Pancreas (tissue), 10 donors: ENCODE data around the gene C2CD4C. TPM values are rescaled to one million over a fixed set of nuclear protein-coding genes. Genes with fewer than 3 reads are reported as not detected.
"Not testable (repeated sequence)": the region's sequence is repeated elsewhere in the genome, so short reads cannot be mapped to it uniquely, and the experiment has no call there.

Experiments
- ATAC-seq, 4 donors: fragments of 200-7000 bp; cut with Tn5 transposase; one replicate each; pipeline versions ENCODE4 v1.8.0 to v1.9.1; 2020; ENCODE audit warnings: mild to moderate bottlenecking in 4 of 4, moderate library complexity in 4 of 4
- DNase-seq, 6 donors: peaks; one replicate each; pipeline ENCODE4 v3.0.0-alpha.2; 2020
- FAIRE-seq: peaks from 2 replicates; lab custom pipeline; 2012; peaks lifted over from hg19 to GRCh38; lab: Jason Lieb, UNC
- H3K27ac ChIP-seq, 4 donors: fragments of 200-600 bp; sonication (generic); 1 replicate in 3 of 4; 2 replicates in 1 of 4; pipeline versions ENCODE4 v1.5.0 to v1.8.0; 2020
- H3K27me3 ChIP-seq, 4 donors: fragments of 200-600 bp; one replicate each; pipeline ENCODE4 v1.8.0; 2021
- H3K36me3 ChIP-seq, 3 donors: fragments of 200-600 bp; sonication (generic) in 1 of 3; one replicate each; pipeline versions ENCODE4 v1.5.0 to v1.8.0; 2020 to 2021
- H3K4me1 ChIP-seq, 3 donors: fragments of 200-600 bp; one replicate each; pipeline ENCODE4 v1.8.0; 2021
- H3K4me3 ChIP-seq, 4 donors: fragments of 200-600 bp; sonication (generic) in 2 of 4; one replicate each; pipeline versions ENCODE4 v1.5.0 to v1.8.0; 2020 to 2021
- H3K9me3 ChIP-seq, 4 donors: fragments of 200-600 bp; one replicate each; pipeline ENCODE4 v1.8.0; 2021
- WGBS, 2 donors: extraction: QIAGEN DNeasy Blood & Tissue Kit; methylation state at CpG; one replicate each; pipeline ENCODE4 v1.1.7; 2013; 5-methylcytosine and 5-hydroxymethylcytosine counted together
- intact Hi-C, 3 donors: fragments of 100-400 bp; cut with DNase I; formaldehyde crosslinking; loops; one replicate each; pipeline versions ENCODE4 v1.11.1 to v1.14.2; 2022
- polyA plus RNA-seq, 2 donors: library from polyadenylated mRNA; stranded (reverse); fragments of 200-250 nt; gene quantifications; one replicate each; pipeline ENCODE4 v1.2.3, GENCODE V29; 2013
- total RNA-seq, 6 donors: library from RNA; stranded (reverse); fragmentation: NEBNext Ultra II Directional in 4 of 6; extraction: Animal tissue kit (Norgen Biotek cat#: 25700) in 4 of 6; gene quantifications; one replicate each; pipeline versions ENCODE4 v1.2.1 to v1.2.4, GENCODE V29; 2021 to 2023
- TF ChIP-seq, protein P1 (sequence below), 4 donors: fragments of 200-600 bp; sonication (generic) in 3 of 4; IDR thresholded peaks; one replicate each; pipeline versions ENCODE4 v1.5.0 to v1.8.0; 2021; ENCODE audit warnings: antibody characterized with exemption in 4 of 4
- donor health status: healthy with polysubstance abuse.
- donor health status: DM: no; HTN: no; CAD: no; lungs with moderate emphysema.
- donor health status: DM: no; HTN: no; CAD: no.
- donor health status: control.
- donor health status: control.
- donor health status: Bipolar disorder and iron deficiency.
- donor health status: DM: yes; HTN: yes; CAD: no.
- donor health status: DM: no; HTN: no; CAD: no.
- donor health status: DM: no; HTN: no; CAD: no.
- donor health status: DM: yes; HTN: yes; CAD: no.

Gene C2CD4C
- total and polyA plus RNA-seq, 8 donors: 0.16 to 2.1 (median 0.90) TPM

DNA sequence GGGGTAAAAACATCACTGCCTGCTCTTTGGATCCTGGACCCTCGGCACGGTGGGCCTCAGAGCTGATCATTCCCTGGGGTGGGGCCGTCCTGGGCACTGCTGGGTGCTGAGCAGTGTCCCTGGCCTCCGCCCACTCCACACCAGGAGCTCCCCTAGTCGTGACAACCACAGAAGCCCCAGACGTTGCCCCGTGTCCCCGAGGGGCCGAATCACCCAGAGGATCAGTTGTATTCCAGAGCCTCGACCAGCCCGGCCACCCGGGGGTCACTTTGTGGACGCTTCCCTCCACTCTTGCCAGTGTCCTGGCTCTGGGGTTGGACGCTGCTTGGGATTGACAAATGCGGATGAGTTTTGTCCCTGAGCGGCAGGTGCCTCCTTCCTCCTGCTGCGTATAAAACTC, 10.2 kb downstream of the C2CD4C start:
- no peak overlapping the region for H3K4me3 ChIP-seq
- H3K9me3 ChIP-seq: no peaks in the 10 kb centered on the region
- no peak for ATAC-seq
- DNase-seq: peak in 1 of 6 donors; percentile 4
- intact Hi-C loops: no loop called here
- 54 to 70% methylated on average over 17 of the region's 17 CpGs for WGBS, 2 donors
- H3K36me3 ChIP-seq: no peaks in the 10 kb centered on the region
- no peak for FAIRE-seq
- no peaks in the 10 kb centered on the region for H3K4me1 ChIP-seq
- TF ChIP-seq, protein P1, sequence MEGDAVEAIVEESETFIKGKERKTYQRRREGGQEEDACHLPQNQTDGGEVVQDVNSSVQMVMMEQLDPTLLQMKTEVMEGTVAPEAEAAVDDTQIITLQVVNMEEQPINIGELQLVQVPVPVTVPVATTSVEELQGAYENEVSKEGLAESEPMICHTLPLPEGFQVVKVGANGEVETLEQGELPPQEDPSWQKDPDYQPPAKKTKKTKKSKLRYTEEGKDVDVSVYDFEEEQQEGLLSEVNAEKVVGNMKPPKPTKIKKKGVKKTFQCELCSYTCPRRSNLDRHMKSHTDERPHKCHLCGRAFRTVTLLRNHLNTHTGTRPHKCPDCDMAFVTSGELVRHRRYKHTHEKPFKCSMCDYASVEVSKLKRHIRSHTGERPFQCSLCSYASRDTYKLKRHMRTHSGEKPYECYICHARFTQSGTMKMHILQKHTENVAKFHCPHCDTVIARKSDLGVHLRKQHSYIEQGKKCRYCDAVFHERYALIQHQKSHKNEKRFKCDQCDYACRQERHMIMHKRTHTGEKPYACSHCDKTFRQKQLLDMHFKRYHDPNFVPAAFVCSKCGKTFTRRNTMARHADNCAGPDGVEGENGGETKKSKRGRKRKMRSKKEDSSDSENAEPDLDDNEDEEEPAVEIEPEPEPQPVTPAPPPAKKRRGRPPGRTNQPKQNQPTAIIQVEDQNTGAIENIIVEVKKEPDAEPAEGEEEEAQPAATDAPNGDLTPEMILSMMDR (IDR thresholded peaks at IDR 0.05): no peak
- no peak overlapping the region for H3K27ac ChIP-seq
- H3K27me3 ChIP-seq: no peaks in the 10 kb centered on the region

DNA sequence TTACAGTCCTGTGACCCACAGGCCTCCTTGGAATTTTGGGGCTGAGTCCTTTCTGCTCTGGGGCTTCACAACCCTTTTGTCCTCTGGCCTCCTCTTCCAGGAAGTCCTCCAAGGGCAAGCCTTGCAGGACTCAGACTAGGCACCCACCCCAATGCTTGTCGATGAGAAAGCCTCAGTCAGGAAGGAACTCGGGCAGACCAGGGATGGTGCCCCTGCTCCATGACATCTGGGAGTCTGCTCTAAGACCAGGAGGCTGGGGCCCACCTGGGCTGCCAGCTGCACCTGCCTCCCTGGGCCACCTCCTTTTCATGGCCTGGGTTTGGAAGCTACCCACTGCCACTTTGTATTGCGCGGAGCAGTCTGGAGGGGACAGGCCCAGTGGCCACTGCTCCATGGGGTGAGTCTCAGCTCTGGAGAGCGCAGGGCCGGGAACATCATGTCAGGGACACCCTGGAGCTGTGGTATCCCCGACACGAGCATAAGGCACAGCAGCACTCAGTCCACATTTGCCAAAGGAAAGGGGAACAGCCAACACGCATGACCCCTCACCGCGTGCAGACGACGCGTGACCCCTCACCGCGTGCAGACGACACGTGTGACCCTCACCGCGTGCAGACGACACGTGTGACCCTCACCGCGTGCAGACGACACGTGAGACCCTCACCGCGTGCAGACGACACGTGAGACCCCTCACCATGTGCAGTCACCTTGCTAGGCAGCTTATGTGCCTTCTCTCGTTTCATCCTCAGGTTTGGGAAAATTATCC, 10.8 kb downstream of the C2CD4C start:
- Histone ChIP-seq H3K27ac (no peak overlapping the region), H3K4me1 (no peaks in the 10 kb centered on the region), H3K36me3 (no peaks in the 10 kb centered on the region), H3K27me3 (no peaks in the 10 kb centered on the region), H3K4me3 (no peak overlapping the region), H3K9me3 (no peaks in the 10 kb centered on the region)
- FAIRE-seq: no peak
- intact Hi-C loops: no loop called here
- TF ChIP-seq, protein P1 (IDR thresholded peaks at IDR 0.05): no peak
- 76 to 85% methylated on average over 31 of the region's 31 CpGs for WGBS, 2 donors
- ATAC-seq: no peak
- peak in 1 of 6 donors; percentile 5 for DNase-seq

DNA sequence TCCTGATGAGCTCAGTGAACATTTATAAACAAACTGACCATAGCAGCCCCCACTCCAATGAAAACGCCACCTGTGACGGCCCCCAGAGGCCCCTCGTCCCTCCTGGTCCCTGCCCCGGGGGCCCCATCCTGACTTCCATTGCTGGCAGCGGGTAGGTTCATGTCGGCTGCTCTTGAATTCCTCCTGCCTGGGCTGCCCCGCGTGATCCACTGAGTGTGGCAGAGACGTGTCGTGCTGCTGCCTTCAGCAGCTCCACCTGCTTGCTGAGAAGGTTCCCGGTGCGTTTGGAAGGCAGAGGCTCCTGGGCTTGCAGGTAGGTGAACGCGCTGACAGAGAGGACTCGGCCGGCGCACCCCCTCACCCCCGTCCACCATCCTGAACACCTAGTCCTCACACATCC, 11.6 kb downstream of the C2CD4C start:
- TF ChIP-seq, protein P1 (IDR thresholded peaks at IDR 0.05): no peak
- DNase-seq: peak in 2 of 6 donors; percentile 6 to 57
- no peak overlapping the region for H3K27ac ChIP-seq
- no peaks in the 10 kb centered on the region for H3K27me3 ChIP-seq
- no peaks in the 10 kb centered on the region for H3K4me1 ChIP-seq
- 44 to 50% methylated on average over 16 to 18 of the region's 18 CpGs for WGBS, 2 donors
- FAIRE-seq: no peak
- no peaks in the 10 kb centered on the region for H3K9me3 ChIP-seq
- H3K36me3 ChIP-seq: no peaks in the 10 kb centered on the region
- no peak overlapping the region for H3K4me3 ChIP-seq
- intact Hi-C loops: no loop called here
- ATAC-seq: no peak

DNA sequence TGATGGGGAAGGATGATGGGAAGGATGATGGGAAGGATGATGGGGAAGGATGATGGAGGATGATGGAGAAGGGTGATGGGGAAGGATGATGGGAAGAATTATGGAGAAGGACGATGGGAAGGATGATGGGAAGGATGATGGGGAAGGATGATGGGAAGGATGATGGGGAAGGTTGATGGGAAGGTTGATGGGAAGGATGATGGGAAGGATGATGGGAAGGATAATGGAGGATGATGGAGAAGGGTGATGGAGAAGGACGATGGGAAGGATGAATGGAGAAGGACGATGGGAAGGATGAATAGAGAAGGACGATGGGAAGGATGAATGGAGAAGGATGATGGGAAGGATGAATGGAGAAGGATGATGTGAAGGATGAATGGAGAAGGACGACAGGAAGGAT, 13.5 kb downstream of the C2CD4C start:
- DNase-seq (no peak), FAIRE-seq (no peak), ATAC-seq (no peak)
- Histone ChIP-seq H3K4me1 (no peaks in the 10 kb centered on the region), H3K9me3 (no peaks in the 10 kb centered on the region), H3K27me3 (no peaks in the 10 kb centered on the region), H3K27ac (no peak overlapping the region), H3K36me3 (no peaks in the 10 kb centered on the region), H3K4me3 (no peak overlapping the region)
- intact Hi-C loops: no loop called here
- TF ChIP-seq, protein P1 (IDR thresholded peaks at IDR 0.05): no peak
- 63 to 73% methylated on average over 5 of the region's 5 CpGs for WGBS, 2 donors

DNA sequence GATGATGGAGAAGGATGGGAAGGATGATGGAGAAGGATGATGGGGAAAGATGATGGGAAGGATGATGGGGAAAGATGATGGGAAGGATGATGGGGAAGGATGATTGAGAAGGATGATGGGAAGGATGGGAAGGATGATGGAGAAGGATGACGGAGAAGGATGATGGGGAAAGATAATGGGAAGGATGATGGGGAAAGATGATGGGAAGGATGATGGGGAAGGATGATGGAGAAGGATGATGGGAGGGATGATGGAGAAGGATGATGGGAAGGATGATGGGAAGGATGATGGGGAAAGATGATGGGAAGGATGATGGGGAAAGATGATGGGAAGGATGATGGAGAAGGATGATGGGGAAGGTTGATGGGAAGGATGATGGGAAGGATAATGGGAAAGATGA, 14.1 kb downstream of the C2CD4C start:
- H3K9me3 ChIP-seq, ATAC-seq, DNase-seq, H3K4me3 ChIP-seq, H3K27me3 ChIP-seq, FAIRE-seq, H3K36me3 ChIP-seq, H3K4me1 ChIP-seq, H3K27ac ChIP-seq, intact Hi-C loops: not testable (repeated sequence)
- WGBS, 2 donors: 79 to 85% methylated on average over 1 of the region's 1 CpG

DNA sequence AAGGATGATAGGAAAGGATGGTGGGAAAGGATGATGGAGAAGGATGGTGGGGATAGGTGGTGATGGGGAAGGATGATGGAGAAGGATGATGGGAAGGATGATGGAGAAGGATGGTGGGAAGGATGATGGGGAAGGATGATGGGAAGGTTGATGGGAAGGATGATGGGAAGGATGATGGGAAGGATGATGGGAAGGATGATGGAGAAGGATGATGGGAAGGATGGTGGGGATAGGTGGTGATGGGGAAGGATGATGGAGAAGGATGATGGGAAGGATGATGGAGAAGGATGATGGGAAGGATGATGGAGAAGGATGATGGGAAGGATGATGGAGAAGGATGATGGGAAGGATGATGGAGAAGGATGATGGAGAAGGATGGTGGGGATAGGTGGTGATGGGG, 15.4 kb downstream of the C2CD4C start:
- H3K36me3 ChIP-seq, H3K27ac ChIP-seq, FAIRE-seq, ATAC-seq, H3K4me1 ChIP-seq, intact Hi-C loops, H3K4me3 ChIP-seq, H3K9me3 ChIP-seq, DNase-seq, H3K27me3 ChIP-seq: not testable (repeated sequence)
